ENCODE data around the gene SUGCT. TPM values are rescaled to one million over a fixed set of nuclear protein-coding genes. Genes with fewer than 3 reads are reported as not detected.

The SUGCT gene
- total RNA-seq, 3 donors from 2014 or later (not counting 1 experiment from before 2014, with no cell fraction given): 0.40 to 0.59 TPM; not detected in 1

- ATAC-seq (no peak), DNase-seq (no peak)
- Mint-ChIP-seq H3K27ac (no peak overlapping the region), H3K4me1 (no peaks in the 10 kb centered on the region), H3K36me3 (no peaks in the 10 kb centered on the region), H3K4me3 (no peak overlapping the region), H3K9me3 (peaks cover 0 to 3% of the 10 kb centered on the region in 2 donors), H3K27me3 (ENCODE audit: low read depth in 2 of 2) (no peaks in the 10 kb centered on the region)
- no peaks in the 10 kb centered on the region for H3K27me3 ChIP-seq (ENCODE audit: control insufficient read depth, insufficient read depth, low read length)
- H3K4me3 ChIP-seq (ENCODE audit: low read length): no peak overlapping the region
- 94% methylated on average over 7 of the region's 7 CpGs for WGBS (ENCODE audit: insufficient coverage)
- no peak for TF ChIP-seq CTCF (IDR thresholded peaks at IDR 0.05)
- intact Hi-C loops (cut with micrococcal nuclease): no loop called here
- no peaks in the 10 kb centered on the region for H3K4me1 ChIP-seq (ENCODE audit: control insufficient read depth, insufficient read depth, low read length)
- no peak overlapping the region for H3K27ac ChIP-seq (ENCODE audit: low read length)
- H3K9me3 ChIP-seq (ENCODE audit: control insufficient read depth, insufficient read depth, low read length): no peaks in the 10 kb centered on the region
- no peaks in the 10 kb centered on the region for H3K36me3 ChIP-seq (ENCODE audit: control insufficient read depth, insufficient read depth, low read length)
Observed at GRCh38 chr7:40348126-40348728, 213.4 kb downstream of the SUGCT start.

- H3K4me3 Mint-ChIP-seq: no peak overlapping the region
- Histone ChIP-seq H3K27me3 (ENCODE audit: control insufficient read depth, insufficient read depth, low read length) (no peaks in the 10 kb centered on the region), H3K27ac (ENCODE audit: low read length) (no peak overlapping the region), H3K4me3 (ENCODE audit: low read length) (no peak overlapping the region), H3K9me3 (ENCODE audit: control insufficient read depth, insufficient read depth, low read length) (no peaks in the 10 kb centered on the region), H3K4me1 (ENCODE audit: control insufficient read depth, insufficient read depth, low read length) (no peaks in the 10 kb centered on the region), H3K36me3 (ENCODE audit: control insufficient read depth, insufficient read depth, low read length) (no peaks in the 10 kb centered on the region)
- H3K4me1 Mint-ChIP-seq: no peaks in the 10 kb centered on the region
- 90% methylated on average over 4 of the region's 4 CpGs for WGBS (ENCODE audit: insufficient coverage)
- intact Hi-C loops (cut with micrococcal nuclease): no loop called here
- no peaks in the 10 kb centered on the region for H3K27me3 Mint-ChIP-seq (ENCODE audit: low read depth in 2 of 2)
- H3K27ac Mint-ChIP-seq: no peak overlapping the region
- no peak for TF ChIP-seq CTCF (IDR thresholded peaks at IDR 0.05)
- ATAC-seq: no peak
- no peak for DNase-seq
- peaks cover 0 to 3% of the 10 kb centered on the region in 2 donors for H3K9me3 Mint-ChIP-seq
- H3K36me3 Mint-ChIP-seq: no peaks in the 10 kb centered on the region
Observed at GRCh38 chr7:40350100-40350499, 215.3 kb downstream of the SUGCT start.

DNA sequence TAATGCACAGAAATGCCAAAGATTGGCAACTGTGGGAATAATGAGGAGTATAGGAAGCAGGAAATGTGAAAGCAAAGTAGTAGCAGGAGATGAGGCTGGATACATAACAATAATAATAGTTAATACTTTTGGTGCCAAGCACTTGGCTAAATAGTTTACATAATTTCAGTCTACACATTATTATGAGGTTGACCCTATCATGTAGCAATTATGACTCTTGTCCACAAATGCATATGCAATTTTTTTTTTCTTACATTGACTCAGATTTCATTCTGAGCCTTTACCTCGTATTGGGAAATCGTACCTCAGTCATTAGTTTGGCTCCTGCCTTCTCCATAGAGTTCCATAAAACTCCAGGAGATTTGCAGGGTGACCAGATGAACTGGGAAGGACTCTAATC, 219.9 kb downstream of the SUGCT start:
- Histone ChIP-seq H3K36me3 (ENCODE audit: control insufficient read depth, insufficient read depth, low read length) (no peaks in the 10 kb centered on the region), H3K4me1 (ENCODE audit: control insufficient read depth, insufficient read depth, low read length) (no peaks in the 10 kb centered on the region), H3K4me3 (ENCODE audit: low read length) (no peak overlapping the region), H3K27ac (ENCODE audit: low read length) (no peak overlapping the region), H3K27me3 (ENCODE audit: control insufficient read depth, insufficient read depth, low read length) (no peaks in the 10 kb centered on the region), H3K9me3 (ENCODE audit: control insufficient read depth, insufficient read depth, low read length) (no peaks in the 10 kb centered on the region)
- intact Hi-C loops (cut with micrococcal nuclease): no loop called here
- no peak overlapping the region for H3K4me3 Mint-ChIP-seq
- no peaks in the 10 kb centered on the region for H3K36me3 Mint-ChIP-seq
- H3K27ac Mint-ChIP-seq: no peak overlapping the region
- H3K27me3 Mint-ChIP-seq (ENCODE audit: low read depth in 2 of 2): no peaks in the 10 kb centered on the region
- H3K9me3 Mint-ChIP-seq: peaks cover 0 to 3% of the 10 kb centered on the region in 2 donors
- no peak for TF ChIP-seq CTCF (IDR thresholded peaks at IDR 0.05)
- ATAC-seq (no peak), DNase-seq (no peak)
- H3K4me1 Mint-ChIP-seq: no peaks in the 10 kb centered on the region
- WGBS (ENCODE audit: insufficient coverage): 93% methylated on average over 2 of the region's 2 CpGs

GRCh38 chr7:40356312-40356711, 221.5 kb downstream of the SUGCT start:
- Mint-ChIP-seq H3K27me3 (ENCODE audit: low read depth in 2 of 2) (no peaks in the 10 kb centered on the region), H3K9me3 (peaks cover 0 to 5% of the 10 kb centered on the region in 2 donors), H3K4me3 (no peak overlapping the region), H3K36me3 (no peaks in the 10 kb centered on the region), H3K4me1 (no peaks in the 10 kb centered on the region), H3K27ac (no peak overlapping the region)
- intact Hi-C loops (cut with micrococcal nuclease): no loop called here
- ATAC-seq: no peak
- WGBS (ENCODE audit: insufficient coverage): 89% methylated on average over 1 of the region's 3 CpGs
- Histone ChIP-seq H3K9me3 (ENCODE audit: control insufficient read depth, insufficient read depth, low read length) (peaks cover 3% of the 10 kb centered on the region), H3K4me1 (ENCODE audit: control insufficient read depth, insufficient read depth, low read length) (no peaks in the 10 kb centered on the region), H3K36me3 (ENCODE audit: control insufficient read depth, insufficient read depth, low read length) (no peaks in the 10 kb centered on the region), H3K27me3 (ENCODE audit: control insufficient read depth, insufficient read depth, low read length) (no peaks in the 10 kb centered on the region), H3K27ac (ENCODE audit: low read length) (no peak overlapping the region), H3K4me3 (ENCODE audit: low read length) (no peak overlapping the region)
- DNase-seq: no peak
- TF ChIP-seq CTCF (IDR thresholded peaks at IDR 0.05): no peak
